Neuronal stem cell (in vitro differentiated cells): Measurements from ENCODE around the gene LURAP1L.

ENCODE experiments used
- DNase-seq: peaks from one replicate; pipeline ENCODE4 v3.0.0-alpha.2; 2013; ENCODE audit warnings: low spot score
- H2AFZ ChIP-seq: one replicate; pipeline ENCODE4 v1.6.1; 2013; ENCODE audit warnings: mild to moderate bottlenecking, low read length, inconsistent platforms
- H2AK5ac ChIP-seq: 2 replicates; pipeline ENCODE4 v1.6.1; 2013; ENCODE audit warnings: low read depth, mild to moderate bottlenecking, inconsistent platforms, low read length, moderate library complexity, mixed read lengths
- H2BK120ac ChIP-seq: 2 replicates; pipeline ENCODE4 v1.6.1; 2013; ENCODE audit warnings: low read depth, mild to moderate bottlenecking, inconsistent platforms, low read length, moderate library complexity, mixed read lengths
- H2BK12ac ChIP-seq: one replicate; pipeline ENCODE4 v1.6.1; 2013; ENCODE audit warnings: low read length, inconsistent platforms
- H2BK15ac ChIP-seq: 2 replicates; pipeline ENCODE4 v1.6.1; 2013; ENCODE audit warnings: mild to moderate bottlenecking, low read length, inconsistent platforms, mixed read lengths
- H2BK5ac ChIP-seq: one replicate; pipeline ENCODE4 v1.6.1; 2013; ENCODE audit warnings: inconsistent platforms, mild to moderate bottlenecking, low read length, moderate library complexity
- H3K14ac ChIP-seq: one replicate; pipeline ENCODE4 v1.6.1; 2013; ENCODE audit warnings: low read length, inconsistent platforms
- H3K18ac ChIP-seq: 2 replicates; pipeline ENCODE4 v1.6.1; 2013; ENCODE audit warnings: low read length, inconsistent platforms
- H3K23ac ChIP-seq: 2 replicates; pipeline ENCODE4 v1.6.1; 2013; ENCODE audit warnings: low read depth, mild to moderate bottlenecking, mixed read lengths, low read length, inconsistent platforms; ENCODE audit not compliant: poor library complexity
- H3K27ac ChIP-seq: replicated peaks from 3 replicates; pipeline ENCODE4 v1.5.1; 2013; ENCODE audit warnings: low read length, inconsistent platforms
- H3K27me3 ChIP-seq, 3 experiments: 2 replicates each; pipeline ENCODE4 v1.6.1; 2013; ENCODE audit warnings: low read length in 3 of 3, mild to moderate bottlenecking in 2 of 3, inconsistent platforms in 1 of 3, low read depth in 1 of 3, mixed read lengths in 1 of 3, moderate library complexity in 1 of 3; ENCODE audit not compliant: control insufficient read depth in 3 of 3, insufficient read depth in 3 of 3
- H3K36me3 ChIP-seq, 2 donors: replicated peaks in 1 of 2; 2 replicates each; pipeline ENCODE4 v1.6.1; 2013; ENCODE audit warnings: low read length in 2 of 2; ENCODE audit not compliant: control insufficient read depth in 2 of 2, insufficient read depth in 2 of 2
- H3K4ac ChIP-seq: 2 replicates; pipeline ENCODE4 v1.6.1; 2013; ENCODE audit warnings: inconsistent platforms, mild to moderate bottlenecking, low read length, moderate library complexity
- H3K4me1 ChIP-seq, 2 donors: 1 replicate in 1 of 2; 2 replicates in 1 of 2; pipeline ENCODE4 v1.6.1; 2013; ENCODE audit warnings: low read length in 2 of 2, low read depth in 1 of 2; ENCODE audit not compliant: control insufficient read depth in 2 of 2, insufficient read depth in 1 of 2
- H3K4me2 ChIP-seq: one replicate; pipeline ENCODE4 v1.6.1; 2013; ENCODE audit warnings: mild to moderate bottlenecking, low read length, inconsistent platforms; ENCODE audit not compliant: insufficient read depth, poor library complexity, severe bottlenecking
- H3K4me3 ChIP-seq, 2 donors: 2 replicates each; pipeline ENCODE4 v1.5.1; 2013; ENCODE audit warnings: low read length in 2 of 2, mild to moderate bottlenecking in 2 of 2, inconsistent platforms in 1 of 2, moderate library complexity in 1 of 2
- H3K79me1 ChIP-seq: one replicate; pipeline ENCODE4 v1.6.1; 2013; ENCODE audit warnings: low read depth, mild to moderate bottlenecking, inconsistent platforms, low read length, moderate library complexity
- H3K9ac ChIP-seq: one replicate; pipeline ENCODE4 v1.6.1; 2013; ENCODE audit warnings: mild to moderate bottlenecking, low read depth, low read length, inconsistent platforms; ENCODE audit not compliant: poor library complexity
- H3K9me3 ChIP-seq, 2 donors: replicated peaks in 1 of 2; 2 replicates each; pipeline versions ENCODE3 to v1.6.1; 2013; ENCODE audit warnings: low read length in 2 of 2, mild to moderate bottlenecking in 2 of 2, inconsistent platforms in 1 of 2, low read depth in 1 of 2, mixed read lengths in 1 of 2, moderate library complexity in 1 of 2; ENCODE audit not compliant: control insufficient read depth in 2 of 2, insufficient read depth in 1 of 2
- H4K8ac ChIP-seq: one replicate; pipeline ENCODE4 v1.6.1; 2013; ENCODE audit warnings: low read depth, mild to moderate bottlenecking, inconsistent platforms, low read length, moderate library complexity
- H4K91ac ChIP-seq: one replicate; pipeline ENCODE4 v1.6.1; 2013; ENCODE audit warnings: low read length, low read depth, mild to moderate bottlenecking, inconsistent platforms; ENCODE audit not compliant: poor library complexity
- WGBS, 2 donors: extraction: QIAGEN DNeasy Blood & Tissue Kit; methylation state at CpG; one replicate each; pipeline ENCODE4 v1.1.7; 2013; ENCODE audit warnings: missing lambda C conversion rate in 2 of 2, mixed read lengths in 1 of 2; ENCODE audit not compliant: insufficient read length in 2 of 2, insufficient replicate concordance in 1 of 2; ENCODE audit errors: extremely low coverage in 2 of 2; 5-methylcytosine and 5-hydroxymethylcytosine counted together

Gene LURAP1L

DNA sequence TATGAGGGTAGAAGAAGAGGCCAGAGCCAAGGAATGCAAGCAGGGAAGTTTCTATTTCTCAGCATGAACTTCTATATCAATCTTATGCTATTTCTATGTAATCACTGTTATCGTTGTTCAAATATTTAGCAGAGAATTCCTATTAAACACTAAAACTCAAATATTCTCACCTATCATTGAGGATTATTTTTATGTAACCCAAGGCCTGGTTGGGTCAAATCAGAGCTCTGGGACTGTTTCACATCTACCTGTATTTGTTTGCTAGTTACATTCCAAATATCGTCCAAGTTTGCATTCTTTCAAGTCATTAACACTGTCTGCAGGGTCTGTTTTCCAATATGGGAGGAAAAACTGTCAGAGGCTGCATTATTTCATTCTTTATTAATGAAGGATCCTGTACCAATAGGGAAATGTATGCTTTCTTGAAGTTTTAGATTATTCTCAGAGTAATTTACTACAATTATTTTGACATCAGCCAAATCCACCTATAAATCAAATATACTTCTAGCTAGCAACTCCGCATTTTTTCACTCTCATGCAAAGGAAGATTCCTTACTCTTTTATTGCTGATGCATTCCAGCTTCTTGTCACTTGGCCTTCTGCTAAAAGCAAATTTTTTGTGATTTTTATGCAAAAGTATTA, 52.2 kb downstream of the LURAP1L start:
- H2BK120ac ChIP-seq = no peak overlapping the region
- H3K4me2 ChIP-seq = no peak overlapping the region
- no peak for DNase-seq
- no peak overlapping the region for H4K91ac ChIP-seq
- no peak overlapping the region for H3K23ac ChIP-seq
- H3K79me1 ChIP-seq = no peaks in the 10 kb centered on the region
- no peaks in the 10 kb centered on the region for H3K9me3 ChIP-seq
- H2AK5ac ChIP-seq = no peak overlapping the region
- no peak overlapping the region for H4K8ac ChIP-seq
- no peaks in the 10 kb centered on the region for H3K4me1 ChIP-seq
- H3K9ac ChIP-seq = no peak overlapping the region
- WGBS, 2 donors = no CpG with 5 or more reads among the region's 3 CpGs
- H3K14ac ChIP-seq = no peak overlapping the region
- no peak overlapping the region for H2BK12ac ChIP-seq
- no peaks in the 10 kb centered on the region for H3K27me3 ChIP-seq
- H2BK5ac ChIP-seq = no peak overlapping the region
- no peak overlapping the region for H3K27ac ChIP-seq
- H3K36me3 ChIP-seq = no peaks in the 10 kb centered on the region
- H2AFZ ChIP-seq = no peak overlapping the region
- no peak overlapping the region for H3K4me3 ChIP-seq
- H3K18ac ChIP-seq = no peak overlapping the region
- H3K4ac ChIP-seq = no peak overlapping the region
- H2BK15ac ChIP-seq = no peak overlapping the region

DNA sequence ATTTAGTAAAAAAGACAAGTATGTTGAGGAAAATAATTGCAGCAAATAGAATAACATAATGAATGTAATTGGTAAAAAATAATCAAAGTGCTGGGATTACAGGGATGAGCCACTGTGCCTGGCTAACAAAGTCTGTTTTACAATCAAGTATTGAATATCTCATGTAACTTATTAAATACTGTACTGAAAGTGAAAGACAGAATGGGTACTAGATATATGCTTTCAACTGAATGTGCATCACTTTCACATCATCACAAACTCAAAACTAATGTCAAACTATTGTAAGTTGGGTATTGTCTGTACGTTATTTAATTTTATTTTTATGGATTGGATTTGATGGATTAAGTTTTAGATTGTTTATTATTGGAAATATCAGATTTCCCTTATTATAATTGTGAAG, 58.9 kb downstream of the LURAP1L start:
- Histone ChIP-seq H2BK12ac (no peak overlapping the region), H3K79me1 (no peaks in the 10 kb centered on the region), H3K4me1 (no peaks in the 10 kb centered on the region), H3K36me3 (no peaks in the 10 kb centered on the region), H2BK5ac (no peak overlapping the region), H2AFZ (no peak overlapping the region), H3K4me3 (no peak overlapping the region), H3K4ac (no peak overlapping the region), H3K23ac (no peak overlapping the region), H2BK120ac (no peak overlapping the region), H3K14ac (no peak overlapping the region), H3K18ac (no peak overlapping the region), H3K27me3 (no peaks in the 10 kb centered on the region), H3K4me2 (no peak overlapping the region), H4K91ac (no peak overlapping the region), H4K8ac (no peak overlapping the region), H3K9ac (no peak overlapping the region), H3K9me3 (no peaks in the 10 kb centered on the region), H2BK15ac (no peak overlapping the region), H3K27ac (no peak overlapping the region), H2AK5ac (no peak overlapping the region)
- no peak for DNase-seq
- WGBS, 2 donors = 100% methylated on average over 1 of the region's 1 CpG; no CpG with 5 or more reads in 1 of the 2 donors

DNA sequence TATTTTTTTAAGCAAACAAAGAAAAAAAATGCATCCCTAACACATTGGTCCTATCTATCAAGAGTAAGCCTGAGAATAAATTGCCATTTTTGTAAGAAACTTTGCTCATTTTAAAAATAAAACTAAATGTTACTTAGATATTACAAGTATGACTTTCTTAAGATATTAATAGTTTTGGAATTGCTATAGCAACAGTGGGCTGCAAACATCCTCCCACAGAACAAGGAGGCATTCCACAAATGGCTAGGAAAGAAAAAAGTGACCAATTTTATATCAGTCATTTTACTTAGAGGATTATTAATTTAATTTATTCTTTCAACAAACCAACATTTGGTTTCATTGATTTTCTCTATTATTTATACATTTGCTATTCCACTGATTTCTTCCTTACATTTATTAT, 63.7 kb downstream of the LURAP1L start:
- H2BK12ac ChIP-seq = no peak overlapping the region

DNA sequence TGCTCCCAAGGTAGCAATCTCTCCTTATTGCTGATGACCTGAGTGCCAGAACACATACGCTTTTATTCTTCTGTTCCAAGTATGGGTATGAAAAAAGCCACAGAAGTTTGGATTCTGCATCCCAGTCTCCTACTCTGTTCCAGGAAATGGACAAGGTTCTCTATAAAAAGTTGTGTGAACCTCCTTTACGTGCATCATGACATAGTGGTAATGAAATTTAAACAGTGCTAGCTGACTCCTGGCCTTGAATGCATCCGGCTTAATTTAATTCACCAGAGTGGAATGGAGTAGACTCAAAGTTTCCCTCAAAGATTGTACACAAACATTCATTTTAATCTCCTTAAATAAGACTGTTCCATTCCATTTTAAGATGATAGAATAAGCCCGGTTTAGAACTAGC, 68.9 kb downstream of the LURAP1L start:
- no peak overlapping the region for H3K18ac ChIP-seq
- H3K14ac ChIP-seq = no peak overlapping the region
- H3K4me2 ChIP-seq = no peak overlapping the region
- H4K91ac ChIP-seq = no peak overlapping the region
- H3K4ac ChIP-seq = no peak overlapping the region
- no peak overlapping the region for H2BK5ac ChIP-seq
- no peak overlapping the region for H2AK5ac ChIP-seq
- no peak overlapping the region for H3K4me3 ChIP-seq
- WGBS, 2 donors = no CpG with 5 or more reads among the region's 4 CpGs
- no peak overlapping the region for H4K8ac ChIP-seq
- H3K9ac ChIP-seq = no peak overlapping the region
- H2BK120ac ChIP-seq = no peak overlapping the region
- H3K36me3 ChIP-seq = no peaks in the 10 kb centered on the region
- H3K27me3 ChIP-seq = no peaks in the 10 kb centered on the region
- no peak overlapping the region for H3K27ac ChIP-seq
- DNase-seq = no peak
- H2AFZ ChIP-seq = no peak overlapping the region
- no peaks in the 10 kb centered on the region for H3K9me3 ChIP-seq
- no peaks in the 10 kb centered on the region for H3K4me1 ChIP-seq
- no peak overlapping the region for H3K23ac ChIP-seq
- no peak overlapping the region for H2BK15ac ChIP-seq
- no peaks in the 10 kb centered on the region for H3K79me1 ChIP-seq
- H2BK12ac ChIP-seq = no peak overlapping the region

More for the DNA sequence above, 63.7 kb downstream of the LURAP1L start:
- no peaks in the 10 kb centered on the region for H3K27me3 ChIP-seq
- no peaks in the 10 kb centered on the region for H3K79me1 ChIP-seq
- H3K4me3 ChIP-seq = no peak overlapping the region
- no peak overlapping the region for H3K4ac ChIP-seq
- no peak overlapping the region for H3K14ac ChIP-seq
- H3K18ac ChIP-seq = no peak overlapping the region
- no peak overlapping the region for H4K91ac ChIP-seq
- no peaks in the 10 kb centered on the region for H3K36me3 ChIP-seq
- no peak overlapping the region for H3K9ac ChIP-seq
- no peak overlapping the region for H2BK15ac ChIP-seq
- H2AFZ ChIP-seq = no peak overlapping the region
- H3K23ac ChIP-seq = no peak overlapping the region
- no peak overlapping the region for H3K4me2 ChIP-seq
- H3K27ac ChIP-seq = no peak overlapping the region
- H4K8ac ChIP-seq = no peak overlapping the region
- H3K9me3 ChIP-seq = no peaks in the 10 kb centered on the region
- H2BK120ac ChIP-seq = no peak overlapping the region
- H2AK5ac ChIP-seq = no peak overlapping the region
- H2BK5ac ChIP-seq = no peak overlapping the region
- H3K4me1 ChIP-seq = no peaks in the 10 kb centered on the region
- no peak for DNase-seq
